ENCODE results near the gene LCN2.

Gene LCN2

DNA sequence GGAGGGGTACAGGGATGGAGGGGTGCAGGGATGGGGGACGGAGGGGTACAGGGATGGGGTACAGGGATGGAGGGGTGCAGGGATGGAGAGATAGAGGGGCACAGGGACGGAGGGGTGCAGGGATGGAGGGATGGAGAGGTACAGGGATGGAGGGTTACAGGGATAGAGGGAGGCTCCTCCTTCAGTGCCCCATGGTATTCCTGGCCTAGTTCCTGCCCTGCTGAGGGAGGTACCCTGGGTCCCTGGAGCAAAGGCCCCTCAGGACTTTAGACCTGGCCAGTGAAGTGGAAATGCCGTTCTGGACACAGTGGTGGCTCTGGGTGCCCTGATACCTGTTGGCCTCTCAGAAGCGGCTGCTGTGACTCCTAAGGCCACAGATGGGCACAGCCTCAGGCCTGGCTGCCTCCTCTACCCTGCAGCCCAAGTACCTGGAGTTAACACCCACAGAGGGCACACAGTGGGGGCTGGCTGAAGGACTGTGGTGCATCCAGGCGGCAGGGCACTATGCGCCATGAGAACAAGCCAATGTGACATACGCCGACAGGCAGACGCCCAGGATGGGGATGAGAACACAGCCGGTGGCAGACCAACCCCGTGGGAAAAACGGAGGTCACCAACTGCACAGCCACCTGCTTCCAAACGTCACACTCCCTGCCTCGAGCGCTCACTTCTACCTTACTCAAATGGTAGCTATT, 30.1 kb upstream of the LCN2 start:
- FAIRE-seq, result no peak
- DNase-seq (ENCODE audit: insufficient read length, low spot score), result no peak
- TF ChIP-seq POLR2A (IDR thresholded peaks at IDR 0.05; ENCODE audit: low read depth, low read length), result no peak

DNA sequence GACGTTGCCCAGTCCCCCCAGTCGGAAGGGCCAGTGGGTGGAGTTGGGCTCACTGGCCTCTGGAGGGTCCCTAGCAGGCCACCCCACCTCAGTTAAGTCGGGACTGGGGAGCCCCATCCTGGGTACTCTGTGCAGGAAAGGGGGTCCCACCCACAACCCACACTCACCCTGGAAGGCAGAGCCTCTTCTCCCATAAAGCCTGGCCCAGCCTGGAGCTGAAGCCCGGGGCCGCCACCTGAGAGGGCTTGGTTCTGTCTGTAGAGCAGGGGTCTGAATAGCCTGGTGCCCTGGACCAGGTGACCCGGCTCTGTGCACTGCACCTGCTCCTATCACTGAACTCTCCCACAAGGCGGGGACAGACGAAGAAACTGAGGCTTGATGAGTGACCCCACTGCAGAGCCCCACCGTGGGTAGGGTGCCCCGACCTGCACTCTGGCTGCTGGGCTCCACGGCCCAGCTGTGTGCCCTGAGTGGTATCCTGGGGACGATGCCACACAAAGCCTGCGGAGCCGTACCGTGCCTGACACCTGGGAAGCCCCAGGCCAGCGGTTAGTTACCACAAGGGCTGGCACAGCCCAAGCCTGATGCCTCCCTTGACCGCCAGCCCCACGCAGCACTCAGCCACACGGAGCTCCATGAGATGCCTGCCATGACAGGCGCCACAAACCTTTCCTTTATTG, 29.1 kb upstream of the LCN2 start:
- no peak for FAIRE-seq
- TF ChIP-seq POLR2A (IDR thresholded peaks at IDR 0.05; ENCODE audit: low read depth, low read length), result no peak
- DNase-seq (ENCODE audit: insufficient read length, low spot score), result no peak

- TF ChIP-seq POLR2A (IDR thresholded peaks at IDR 0.05; ENCODE audit: low read depth, low read length), result no peak
- FAIRE-seq (no peak), DNase-seq (ENCODE audit: insufficient read length, low spot score) (no peak)
These were observed 28.4 kb upstream of the LCN2 start for GRCh38 chr9:128120741-128121465.

- DNase-seq (ENCODE audit: insufficient read length, low spot score) (no peak), FAIRE-seq (no peak)
- TF ChIP-seq POLR2A (IDR thresholded peaks at IDR 0.05; ENCODE audit: low read depth, low read length), result no peak
These were observed 27.8 kb upstream of the LCN2 start for GRCh38 chr9:128121466-128121810.

DNA sequence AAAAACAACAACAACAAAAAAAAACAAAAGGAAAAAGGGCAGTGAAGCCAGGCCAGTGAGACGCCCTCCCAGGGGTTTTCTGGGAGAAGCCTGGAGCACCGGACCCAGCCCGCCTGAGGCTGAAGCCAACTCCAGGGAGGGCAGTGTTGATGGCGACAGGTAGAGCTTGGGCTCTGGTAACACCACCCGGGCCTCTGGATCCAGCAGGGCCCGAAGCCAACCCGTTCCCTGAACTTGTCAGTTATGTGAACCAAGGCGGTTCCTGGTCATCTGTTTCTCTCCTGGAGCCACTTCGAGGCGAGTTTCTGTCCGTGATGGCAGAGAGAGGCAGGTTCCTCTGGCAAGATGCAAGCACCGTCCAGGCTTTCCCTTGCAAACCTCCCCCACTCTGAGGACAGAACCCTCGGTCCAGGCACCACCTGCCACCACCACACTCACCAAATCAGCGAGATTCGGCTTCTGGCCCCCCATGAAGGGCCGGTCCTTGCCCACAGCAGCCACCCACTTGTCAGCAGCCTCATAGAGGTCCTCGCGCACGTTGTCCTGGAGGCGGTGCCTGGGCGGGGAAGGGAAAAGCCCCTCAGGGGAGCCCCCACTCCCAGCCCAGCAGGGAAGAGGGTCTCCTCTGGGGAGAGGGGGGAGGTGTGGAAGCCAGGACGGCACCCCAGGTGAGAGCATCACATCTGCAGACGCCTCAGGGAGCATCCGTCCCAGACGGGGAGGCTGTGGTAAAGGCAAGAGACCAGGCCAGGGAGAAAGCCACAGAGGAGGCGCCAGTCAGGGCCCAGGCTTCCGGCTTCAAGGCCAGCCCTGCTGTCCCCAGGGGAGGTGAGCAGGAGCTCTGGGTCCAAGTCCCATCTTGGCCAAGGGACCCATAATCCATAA, 27.1 kb upstream of the LCN2 start:
- DNase-seq (ENCODE audit: insufficient read length, low spot score) (no peak), FAIRE-seq (no peak)
- TF ChIP-seq POLR2A (IDR thresholded peaks at IDR 0.05; ENCODE audit: low read depth, low read length), result no peak

DNA sequence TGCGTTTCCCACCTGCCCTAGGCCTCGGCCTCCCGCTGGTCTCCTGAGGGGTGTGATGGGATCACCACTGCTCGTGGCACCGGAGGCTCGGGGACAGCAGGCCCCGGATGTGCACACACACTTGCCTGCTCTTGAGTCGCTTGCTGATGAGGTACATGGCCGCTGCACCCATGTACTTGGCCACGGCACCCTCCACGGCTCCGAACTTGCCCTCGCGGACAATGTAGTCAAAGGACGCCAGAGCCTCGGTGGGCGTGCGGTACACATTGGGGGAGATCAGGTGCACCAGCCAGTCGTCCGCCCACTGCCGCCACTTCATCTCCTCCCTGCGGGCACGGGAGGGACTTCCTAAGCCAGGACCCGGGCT, 26.5 kb upstream of the LCN2 start:
- DNase-seq (ENCODE audit: insufficient read length, low spot score), result no peak
- no peak for TF ChIP-seq POLR2A (IDR thresholded peaks at IDR 0.05; ENCODE audit: low read depth, low read length)
- no peak for FAIRE-seq

DNA sequence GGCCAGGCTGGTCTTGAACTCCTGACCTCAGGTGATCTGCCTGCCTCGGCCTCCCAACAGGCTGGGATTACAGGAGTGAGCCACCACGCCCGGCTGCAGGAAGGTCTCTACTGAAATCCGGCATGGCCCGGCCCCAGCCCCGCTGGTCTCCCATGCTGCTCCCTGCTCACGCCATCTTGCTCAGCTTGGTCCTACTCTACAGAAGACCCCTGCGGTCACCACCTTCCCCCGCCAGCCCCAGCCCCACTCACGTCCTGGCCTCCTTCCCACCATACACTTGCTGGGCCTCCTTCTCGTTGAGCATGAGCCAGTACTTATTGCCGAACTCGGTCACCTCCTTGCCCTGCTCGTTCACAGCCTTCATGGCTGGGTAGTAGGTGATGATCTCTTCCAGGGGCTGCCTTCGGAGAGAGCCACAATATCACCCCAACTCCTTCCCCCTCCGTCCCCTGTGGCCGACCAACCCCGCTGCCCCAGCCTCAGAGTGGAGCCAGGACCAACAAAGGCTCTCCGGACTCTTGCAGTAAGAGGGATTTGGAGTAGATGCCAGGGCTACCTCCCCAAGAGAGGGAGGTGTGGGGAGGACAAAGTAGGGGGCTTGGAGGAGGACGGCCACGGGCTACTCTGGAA, 25.7 kb upstream of the LCN2 start:
- no peak for FAIRE-seq
- TF ChIP-seq POLR2A (IDR thresholded peaks at IDR 0.05; ENCODE audit: low read depth, low read length), result no peak
- no peak for DNase-seq (ENCODE audit: insufficient read length, low spot score)

- TF ChIP-seq POLR2A (IDR thresholded peaks at IDR 0.05; ENCODE audit: low read depth, low read length), result no peak
- DNase-seq (ENCODE audit: insufficient read length, low spot score), result no peak
These were observed 24.8 kb upstream of the LCN2 start for GRCh38 chr9:128124451-128124850.

GRCh38 chr9:128124873-128125579, 24.2 kb upstream of the LCN2 start:
- FAIRE-seq (no peak), DNase-seq (ENCODE audit: insufficient read length, low spot score) (no peak)
- TF ChIP-seq POLR2A (IDR thresholded peaks at IDR 0.05; ENCODE audit: low read depth, low read length), result no peak

More at GRCh38 chr9:128124451-128124850, 24.8 kb upstream of the LCN2 start:
- FAIRE-seq, result no peak

GRCh38 chr9:128125580-128126354, 23.5 kb upstream of the LCN2 start:
- DNase-seq (ENCODE audit: insufficient read length, low spot score) (no peak), FAIRE-seq (no peak)
- no peak for TF ChIP-seq POLR2A (IDR thresholded peaks at IDR 0.05; ENCODE audit: low read depth, low read length)

- DNase-seq (ENCODE audit: insufficient read length, low spot score), result peak; percentile 93
- peak; percentile 48 for TF ChIP-seq POLR2A (IDR thresholded peaks at IDR 0.05; ENCODE audit: low read depth, low read length)
- no peak for FAIRE-seq
These were observed 21.7 kb upstream of the LCN2 start, which contains the start of gene PTGES2 for GRCh38 chr9:128127568-128127989. PTGES2 (minus strand) TSS chr9:128127729; CDS start chr9:128127717, 12 bp downstream.
